ENCODE measurements around the gene ABCG5. TPM values are rescaled to one million over a fixed set of nuclear protein-coding genes. Genes with fewer than 3 reads are reported as not detected.
A peak's percentile ranks its signal among the peaks of the same experiment; 100 is the strongest.

Gene ABCG5
- total RNA-seq: not detected
- 1 to 10 TPM in 1 of 2 donors, not detected in 1; 8.8 TPM for polyA plus RNA-seq
- long read RNA-seq, donor 1, partial matches to known transcripts: 0 of 1 reads
- long read RNA-seq, donor 1, other reads (novel, unspliced or antisense): 1 of 1 reads
- long read RNA-seq, donor 2: 0 reads

- Histone ChIP-seq H3K4me3 (ENCODE audit: low read length in 2 of 2) (no peak within 1 kb of the TSS), H3K27ac (ENCODE audit: low read depth in 1 of 2, low read length in 2 of 2) (no peak within 1 kb of the TSS), H3K27me3 (ENCODE audit: control insufficient read depth in 1 of 2, insufficient read depth in 2 of 2, low read length in 1 of 2) (no peaks in the 10 kb centered on the region), H3K4me1 (ENCODE audit: control insufficient read depth in 1 of 2, insufficient read depth in 2 of 2, low read length in 2 of 2) (no peaks in the 10 kb centered on the region), H3K36me3 (ENCODE audit: control insufficient read depth in 1 of 2, insufficient read depth in 2 of 2, low read length in 1 of 2) (no peaks in the 10 kb centered on the region), H3K9me3 (ENCODE audit: control insufficient read depth, low read length) (no peaks in the 10 kb centered on the region)
- peak; percentile 30 for ATAC-seq (ENCODE audit: low FRiP score)
- WGBS, 2 donors: 80 to 81% methylated on average over 18 to 20 of the region's 20 CpGs
- no peak for DNase-seq
- intact Hi-C loops (cut with DNase I): no loop called here
Observed at GRCh38 chr2:43838560-43839267, at the start of gene ABCG5, which contains the start of gene ABCG8. TSS of gene ABCG5 (minus strand) at chr2:43838839. CDS start at chr2:43838679, 160 bp downstream. TSS of gene ABCG8 (plus strand) at chr2:43838971. CDS start at chr2:43839054, 83 bp downstream.

GRCh38 chr2:43887176-43887575 is 48.5 kb upstream of the ABCG5 start:
- H3K36me3 ChIP-seq (ENCODE audit: control insufficient read depth in 1 of 2, insufficient read depth in 2 of 2, low read length in 1 of 2): peaks cover 8 to 12% of the 10 kb centered on the region in 2 donors
- intact Hi-C loops (cut with DNase I): no loop called here
- ATAC-seq (ENCODE audit: low FRiP score): no peak

GRCh38 chr2:43885132-43885632 is 46.5 kb upstream of the ABCG5 start:
- DNase-seq (no peak), ATAC-seq (ENCODE audit: low FRiP score) (no peak)
- Histone ChIP-seq H3K4me3 (ENCODE audit: low read length in 2 of 2) (no peak overlapping the region), H3K27me3 (ENCODE audit: control insufficient read depth in 1 of 2, insufficient read depth in 2 of 2, low read length in 1 of 2) (no peaks in the 10 kb centered on the region), H3K4me1 (ENCODE audit: control insufficient read depth in 1 of 2, insufficient read depth in 2 of 2, low read length in 2 of 2) (no peaks in the 10 kb centered on the region), H3K36me3 (ENCODE audit: control insufficient read depth in 1 of 2, insufficient read depth in 2 of 2, low read length in 1 of 2) (peaks cover 0 to 5% of the 10 kb centered on the region in 2 donors), H3K27ac (ENCODE audit: low read depth in 1 of 2, low read length in 2 of 2) (no peak overlapping the region), H3K9me3 (ENCODE audit: control insufficient read depth, low read length) (no peaks in the 10 kb centered on the region)
- intact Hi-C loops (cut with DNase I): no loop called here
- 79 to 85% methylated on average over 7 of the region's 7 CpGs for WGBS, 2 donors

More at GRCh38 chr2:43887176-43887575, 48.5 kb upstream of the ABCG5 start:
- Histone ChIP-seq H3K27me3 (ENCODE audit: control insufficient read depth in 1 of 2, insufficient read depth in 2 of 2, low read length in 1 of 2) (no peaks in the 10 kb centered on the region), H3K27ac (ENCODE audit: low read depth in 1 of 2, low read length in 2 of 2) (no peak overlapping the region), H3K4me1 (ENCODE audit: control insufficient read depth in 1 of 2, insufficient read depth in 2 of 2, low read length in 2 of 2) (no peaks in the 10 kb centered on the region), H3K9me3 (ENCODE audit: control insufficient read depth, low read length) (no peaks in the 10 kb centered on the region), H3K4me3 (ENCODE audit: low read length in 2 of 2) (no peak overlapping the region)
- 88 to 90% methylated on average over 7 of the region's 7 CpGs for WGBS, 2 donors
- DNase-seq: no peak

GRCh38 chr2:43884689-43885088 is 46.0 kb upstream of the ABCG5 start:
- H3K4me1 ChIP-seq (ENCODE audit: control insufficient read depth in 1 of 2, insufficient read depth in 2 of 2, low read length in 2 of 2): no peaks in the 10 kb centered on the region
- no peak overlapping the region for H3K4me3 ChIP-seq (ENCODE audit: low read length in 2 of 2)
- no peak for ATAC-seq (ENCODE audit: low FRiP score)
- DNase-seq: no peak
- intact Hi-C loops (cut with DNase I): no loop called here
- WGBS, 2 donors: 89 to 95% methylated on average over 5 of the region's 5 CpGs
- peaks cover 0 to 5% of the 10 kb centered on the region in 2 donors for H3K36me3 ChIP-seq (ENCODE audit: control insufficient read depth in 1 of 2, insufficient read depth in 2 of 2, low read length in 1 of 2)
- no peaks in the 10 kb centered on the region for H3K9me3 ChIP-seq (ENCODE audit: control insufficient read depth, low read length)
- no peak overlapping the region for H3K27ac ChIP-seq (ENCODE audit: low read depth in 1 of 2, low read length in 2 of 2)
- H3K27me3 ChIP-seq (ENCODE audit: control insufficient read depth in 1 of 2, insufficient read depth in 2 of 2, low read length in 1 of 2): no peaks in the 10 kb centered on the region

GRCh38 chr2:43882312-43882711 is 43.7 kb upstream of the ABCG5 start:
- H3K27me3 ChIP-seq (ENCODE audit: control insufficient read depth in 1 of 2, insufficient read depth in 2 of 2, low read length in 1 of 2): no peaks in the 10 kb centered on the region
- H3K36me3 ChIP-seq (ENCODE audit: control insufficient read depth in 1 of 2, insufficient read depth in 2 of 2, low read length in 1 of 2): no peaks in the 10 kb centered on the region
- intact Hi-C loops (cut with DNase I): no loop called here
- no peaks in the 10 kb centered on the region for H3K4me1 ChIP-seq (ENCODE audit: control insufficient read depth in 1 of 2, insufficient read depth in 2 of 2, low read length in 2 of 2)
- DNase-seq (no peak), ATAC-seq (ENCODE audit: low FRiP score) (no peak)
- H3K27ac ChIP-seq (ENCODE audit: low read depth in 1 of 2, low read length in 2 of 2): no peak overlapping the region
- no peak overlapping the region for H3K4me3 ChIP-seq (ENCODE audit: low read length in 2 of 2)
- 78 to 84% methylated on average over 4 of the region's 4 CpGs for WGBS, 2 donors
- H3K9me3 ChIP-seq (ENCODE audit: control insufficient read depth, low read length): no peaks in the 10 kb centered on the region

- no peak overlapping the region for H3K4me3 ChIP-seq (ENCODE audit: low read length in 2 of 2)
- H3K27me3 ChIP-seq (ENCODE audit: control insufficient read depth in 1 of 2, insufficient read depth in 2 of 2, low read length in 1 of 2): no peaks in the 10 kb centered on the region
- 86 to 89% methylated on average over 5 of the region's 5 CpGs for WGBS, 2 donors
- no peaks in the 10 kb centered on the region for H3K9me3 ChIP-seq (ENCODE audit: control insufficient read depth, low read length)
- no peak overlapping the region for H3K27ac ChIP-seq (ENCODE audit: low read depth in 1 of 2, low read length in 2 of 2)
- ATAC-seq (ENCODE audit: low FRiP score) (no peak), DNase-seq (no peak)
- H3K36me3 ChIP-seq (ENCODE audit: control insufficient read depth in 1 of 2, insufficient read depth in 2 of 2, low read length in 1 of 2): no peaks in the 10 kb centered on the region
- intact Hi-C loops (cut with DNase I): no loop called here
- H3K4me1 ChIP-seq (ENCODE audit: control insufficient read depth in 1 of 2, insufficient read depth in 2 of 2, low read length in 2 of 2): no peaks in the 10 kb centered on the region
Observed at GRCh38 chr2:43880952-43881351, 42.3 kb upstream of the ABCG5 start.

GRCh38 chr2:43880471-43880870 is 41.8 kb upstream of the ABCG5 start:
- DNase-seq (no peak), ATAC-seq (ENCODE audit: low FRiP score) (no peak)
- intact Hi-C loops (cut with DNase I): no loop called here
- Histone ChIP-seq H3K4me1 (ENCODE audit: control insufficient read depth in 1 of 2, insufficient read depth in 2 of 2, low read length in 2 of 2) (no peaks in the 10 kb centered on the region), H3K27ac (ENCODE audit: low read depth in 1 of 2, low read length in 2 of 2) (no peak overlapping the region), H3K27me3 (ENCODE audit: control insufficient read depth in 1 of 2, insufficient read depth in 2 of 2, low read length in 1 of 2) (no peaks in the 10 kb centered on the region), H3K4me3 (ENCODE audit: low read length in 2 of 2) (no peak overlapping the region), H3K36me3 (ENCODE audit: control insufficient read depth in 1 of 2, insufficient read depth in 2 of 2, low read length in 1 of 2) (no peaks in the 10 kb centered on the region), H3K9me3 (ENCODE audit: control insufficient read depth, low read length) (no peaks in the 10 kb centered on the region)
- WGBS, 2 donors: 97% methylated on average over 9 of the region's 9 CpGs

GRCh38 chr2:43879261-43879660 is 40.6 kb upstream of the ABCG5 start:
- H3K9me3 ChIP-seq (ENCODE audit: control insufficient read depth, low read length): no peaks in the 10 kb centered on the region
- no peaks in the 10 kb centered on the region for H3K4me1 ChIP-seq (ENCODE audit: control insufficient read depth in 1 of 2, insufficient read depth in 2 of 2, low read length in 2 of 2)
- intact Hi-C loops (cut with DNase I): loop anchor here in 1 of 2 donors (5.0 kb wide), 1 partner anchor 267 kb away; no protein-coding TSS in a partner anchor
- no peak overlapping the region for H3K4me3 ChIP-seq (ENCODE audit: low read length in 2 of 2)
- H3K27ac ChIP-seq (ENCODE audit: low read depth in 1 of 2, low read length in 2 of 2): no peak overlapping the region
- ATAC-seq (ENCODE audit: low FRiP score) (no peak), DNase-seq (no peak)
- WGBS, 2 donors: 77% methylated on average over 5 of the region's 5 CpGs
- no peaks in the 10 kb centered on the region for H3K36me3 ChIP-seq (ENCODE audit: control insufficient read depth in 1 of 2, insufficient read depth in 2 of 2, low read length in 1 of 2)
- H3K27me3 ChIP-seq (ENCODE audit: control insufficient read depth in 1 of 2, insufficient read depth in 2 of 2, low read length in 1 of 2): no peaks in the 10 kb centered on the region
